GM12892 (cell line): ENCODE results near the gene BTNL2.

ENCODE experiments used
- POLR2A ChIP-seq: IDR thresholded peaks from 2 replicates; pipeline ENCODE4 v1.6.1; 2011; ENCODE audit warnings: low read depth, low read length, control low read depth
- POLR2AphosphoS5 ChIP-seq: IDR thresholded peaks from 2 replicates; pipeline ENCODE4 v1.6.1; 2011; ENCODE audit warnings: low read depth, low read length, control low read depth

DNA sequence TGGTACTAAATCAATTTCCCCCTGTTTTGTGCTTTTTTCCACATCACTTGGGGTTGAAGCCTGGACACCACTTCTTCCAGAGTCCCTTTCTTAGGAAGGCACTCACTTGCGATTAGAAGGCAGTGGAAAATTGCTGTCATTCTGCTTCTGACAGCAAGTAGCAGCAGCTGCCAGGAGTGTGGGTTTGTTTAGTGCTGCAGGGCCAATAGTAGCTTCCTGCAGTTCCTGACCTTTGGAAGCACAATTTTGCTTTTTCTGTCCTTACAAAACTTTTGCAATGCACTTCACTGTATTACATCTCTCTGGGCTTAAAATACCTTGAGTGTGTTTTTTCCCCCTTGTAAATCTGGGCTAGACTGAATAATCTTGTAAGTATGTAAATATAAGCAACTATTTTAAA is 20.2 kb upstream of the BTNL2 start:
- TF ChIP-seq POLR2A (no peak), POLR2AphosphoS5 (no peak)
